Measurements from ENCODE around the gene RABAC1.

DNA sequence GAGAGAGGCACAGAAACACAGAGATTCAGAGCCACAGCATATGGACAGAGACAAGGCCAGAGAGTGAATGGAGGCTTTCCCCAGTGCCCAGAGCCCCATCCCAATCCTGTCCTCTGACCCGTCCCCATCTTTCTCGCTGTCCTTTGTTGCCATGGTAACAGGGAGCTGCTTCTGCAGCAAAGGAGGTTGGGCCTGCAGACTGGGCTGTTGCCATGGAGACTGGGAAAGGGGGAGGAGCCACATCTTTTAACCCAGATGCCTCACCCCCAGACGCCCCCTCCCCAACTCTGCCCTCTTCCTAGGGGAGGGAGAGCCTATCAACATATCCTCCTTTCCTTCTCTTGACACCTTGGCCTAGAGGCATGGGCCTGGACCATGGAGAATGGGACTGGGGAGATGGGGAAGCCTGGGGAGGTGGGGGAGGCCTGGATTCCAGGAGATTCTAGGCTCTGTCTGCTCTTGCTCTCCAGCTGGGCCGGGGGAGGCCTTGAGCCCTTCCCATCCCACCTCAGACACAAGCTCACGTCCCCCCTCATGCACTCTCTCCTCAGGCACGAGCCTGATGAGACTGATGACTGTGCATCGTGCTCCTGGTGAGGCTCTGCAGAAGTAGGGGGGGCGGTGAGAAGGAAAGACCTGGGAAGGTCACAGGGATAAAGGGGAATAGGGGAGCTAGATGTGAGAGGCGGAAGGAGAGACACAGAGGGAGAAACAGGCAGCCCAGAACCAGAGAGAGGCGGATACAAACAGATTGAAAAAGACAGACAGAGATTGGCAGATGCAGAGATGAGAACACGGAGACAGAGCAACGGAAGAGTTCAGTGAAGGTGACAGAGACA, 37.1 kb upstream of the RABAC1 start:
- TF ChIP-seq BACH1 (IDR thresholded peaks at IDR 0.05; ENCODE audit: borderline replicate concordance) (no peak), NRF1 (conservative IDR thresholded peaks at IDR 0.05; ENCODE audit: low read depth, low read length) (no peak), ZNF384 (IDR thresholded peaks at IDR 0.05; ENCODE audit: borderline replicate concordance, low read depth, low read length) (no peak)
